GM23338 (cell line): ENCODE measurements around the gene ENTPD3.
A peak's percentile ranks its signal among the peaks of the same experiment; 100 is the strongest.

ENCODE experiments used
- EZH2 ChIP-seq: fragments of 200-600 bp; sonication (generic); IDR thresholded peaks from one replicate; pipeline ENCODE4 v1.8.0; 2017; ENCODE audit warnings: antibody characterized with exemption, mild to moderate bottlenecking, low read depth; ENCODE audit not compliant: unreplicated experiment
- EZH2phosphoT487 ChIP-seq: fragments of 200-600 bp; sonication (generic); IDR thresholded peaks from one replicate; pipeline ENCODE4 v1.8.1; 2018; ENCODE audit warnings: antibody characterized with exemption; ENCODE audit not compliant: unreplicated experiment
- JUNB ChIP-seq: IDR thresholded peaks from one replicate; pipeline ENCODE4 v1.6.1; 2016; ENCODE audit warnings: antibody characterized with exemption; ENCODE audit not compliant: unreplicated experiment
- NANOG ChIP-seq: IDR thresholded peaks from 2 replicates; pipeline ENCODE4 v1.6.1; 2016; ENCODE audit warnings: antibody characterized with exemption, borderline replicate concordance
- POLR2AphosphoS5 ChIP-seq: IDR thresholded peaks from 2 replicates; pipeline ENCODE4 v1.6.1; 2016; ENCODE audit warnings: antibody characterized with exemption, low read depth
- TF ChIP-seq, protein P1 (sequence below), 2 experiments: fragments of 200-600 bp in 1 of 2; sonication (generic) in 1 of 2; conservative IDR thresholded peaks; 2 replicates each; pipeline versions ENCODE4 v1.5.1 to v1.6.1; 2016 to 2017; ENCODE audit warnings: antibody characterized with exemption in 2 of 2, low read depth in 2 of 2, mild to moderate bottlenecking in 2 of 2, moderate library complexity in 1 of 2
- TF ChIP-seq, protein P2 (sequence below): fragments of 250-450 bp; sonication (Bioruptor Pico); IDR thresholded peaks from 2 replicates; pipeline ENCODE4 v1.5.0; 2020; ENCODE audit warnings: mild to moderate bottlenecking, moderate library complexity
- TF ChIP-seq, protein P3 (sequence below): IDR thresholded peaks from 2 replicates; pipeline ENCODE4 v1.6.1; 2016; ENCODE audit warnings: antibody characterized with exemption
- TF ChIP-seq, protein P4 (sequence below): IDR thresholded peaks from one replicate; pipeline ENCODE4 v1.6.1; 2018; ENCODE audit warnings: antibody characterized with exemption; ENCODE audit not compliant: unreplicated experiment

DNA sequence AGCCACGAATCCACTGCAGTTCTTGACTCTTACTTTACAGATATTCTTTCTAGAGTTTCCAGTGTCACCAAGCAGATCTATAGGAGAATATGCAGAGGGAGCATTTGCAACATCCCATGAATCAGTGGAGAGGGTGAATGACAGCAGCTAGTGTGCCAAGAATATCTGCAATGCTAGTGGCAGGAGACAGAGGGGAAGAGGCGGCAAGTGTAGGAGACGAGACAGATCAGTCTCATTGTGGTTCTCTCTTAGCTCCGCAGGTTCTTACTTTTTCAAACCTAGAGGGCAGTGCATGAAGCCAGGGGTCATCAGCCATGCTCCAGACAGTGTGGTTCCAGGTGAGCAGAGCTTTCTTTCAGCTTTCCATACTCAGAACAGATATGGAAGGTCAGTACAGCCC, 90.7 kb downstream of the ENTPD3 start:
- TF ChIP-seq, protein P1, sequence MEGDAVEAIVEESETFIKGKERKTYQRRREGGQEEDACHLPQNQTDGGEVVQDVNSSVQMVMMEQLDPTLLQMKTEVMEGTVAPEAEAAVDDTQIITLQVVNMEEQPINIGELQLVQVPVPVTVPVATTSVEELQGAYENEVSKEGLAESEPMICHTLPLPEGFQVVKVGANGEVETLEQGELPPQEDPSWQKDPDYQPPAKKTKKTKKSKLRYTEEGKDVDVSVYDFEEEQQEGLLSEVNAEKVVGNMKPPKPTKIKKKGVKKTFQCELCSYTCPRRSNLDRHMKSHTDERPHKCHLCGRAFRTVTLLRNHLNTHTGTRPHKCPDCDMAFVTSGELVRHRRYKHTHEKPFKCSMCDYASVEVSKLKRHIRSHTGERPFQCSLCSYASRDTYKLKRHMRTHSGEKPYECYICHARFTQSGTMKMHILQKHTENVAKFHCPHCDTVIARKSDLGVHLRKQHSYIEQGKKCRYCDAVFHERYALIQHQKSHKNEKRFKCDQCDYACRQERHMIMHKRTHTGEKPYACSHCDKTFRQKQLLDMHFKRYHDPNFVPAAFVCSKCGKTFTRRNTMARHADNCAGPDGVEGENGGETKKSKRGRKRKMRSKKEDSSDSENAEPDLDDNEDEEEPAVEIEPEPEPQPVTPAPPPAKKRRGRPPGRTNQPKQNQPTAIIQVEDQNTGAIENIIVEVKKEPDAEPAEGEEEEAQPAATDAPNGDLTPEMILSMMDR (conservative IDR thresholded peaks at IDR 0.05; ENCODE audit: low read depth in 2 of 2): 0 out of 4 replicates have a peak, but pooled peaks of 1 of the 2 experiments have one; percentile 1
- TF ChIP-seq POLR2AphosphoS5 (no peak), JUNB (no peak), EZH2phosphoT487 (no peak), EZH2 (no peak), NANOG (no peak)
- TF ChIP-seq, protein P2, sequence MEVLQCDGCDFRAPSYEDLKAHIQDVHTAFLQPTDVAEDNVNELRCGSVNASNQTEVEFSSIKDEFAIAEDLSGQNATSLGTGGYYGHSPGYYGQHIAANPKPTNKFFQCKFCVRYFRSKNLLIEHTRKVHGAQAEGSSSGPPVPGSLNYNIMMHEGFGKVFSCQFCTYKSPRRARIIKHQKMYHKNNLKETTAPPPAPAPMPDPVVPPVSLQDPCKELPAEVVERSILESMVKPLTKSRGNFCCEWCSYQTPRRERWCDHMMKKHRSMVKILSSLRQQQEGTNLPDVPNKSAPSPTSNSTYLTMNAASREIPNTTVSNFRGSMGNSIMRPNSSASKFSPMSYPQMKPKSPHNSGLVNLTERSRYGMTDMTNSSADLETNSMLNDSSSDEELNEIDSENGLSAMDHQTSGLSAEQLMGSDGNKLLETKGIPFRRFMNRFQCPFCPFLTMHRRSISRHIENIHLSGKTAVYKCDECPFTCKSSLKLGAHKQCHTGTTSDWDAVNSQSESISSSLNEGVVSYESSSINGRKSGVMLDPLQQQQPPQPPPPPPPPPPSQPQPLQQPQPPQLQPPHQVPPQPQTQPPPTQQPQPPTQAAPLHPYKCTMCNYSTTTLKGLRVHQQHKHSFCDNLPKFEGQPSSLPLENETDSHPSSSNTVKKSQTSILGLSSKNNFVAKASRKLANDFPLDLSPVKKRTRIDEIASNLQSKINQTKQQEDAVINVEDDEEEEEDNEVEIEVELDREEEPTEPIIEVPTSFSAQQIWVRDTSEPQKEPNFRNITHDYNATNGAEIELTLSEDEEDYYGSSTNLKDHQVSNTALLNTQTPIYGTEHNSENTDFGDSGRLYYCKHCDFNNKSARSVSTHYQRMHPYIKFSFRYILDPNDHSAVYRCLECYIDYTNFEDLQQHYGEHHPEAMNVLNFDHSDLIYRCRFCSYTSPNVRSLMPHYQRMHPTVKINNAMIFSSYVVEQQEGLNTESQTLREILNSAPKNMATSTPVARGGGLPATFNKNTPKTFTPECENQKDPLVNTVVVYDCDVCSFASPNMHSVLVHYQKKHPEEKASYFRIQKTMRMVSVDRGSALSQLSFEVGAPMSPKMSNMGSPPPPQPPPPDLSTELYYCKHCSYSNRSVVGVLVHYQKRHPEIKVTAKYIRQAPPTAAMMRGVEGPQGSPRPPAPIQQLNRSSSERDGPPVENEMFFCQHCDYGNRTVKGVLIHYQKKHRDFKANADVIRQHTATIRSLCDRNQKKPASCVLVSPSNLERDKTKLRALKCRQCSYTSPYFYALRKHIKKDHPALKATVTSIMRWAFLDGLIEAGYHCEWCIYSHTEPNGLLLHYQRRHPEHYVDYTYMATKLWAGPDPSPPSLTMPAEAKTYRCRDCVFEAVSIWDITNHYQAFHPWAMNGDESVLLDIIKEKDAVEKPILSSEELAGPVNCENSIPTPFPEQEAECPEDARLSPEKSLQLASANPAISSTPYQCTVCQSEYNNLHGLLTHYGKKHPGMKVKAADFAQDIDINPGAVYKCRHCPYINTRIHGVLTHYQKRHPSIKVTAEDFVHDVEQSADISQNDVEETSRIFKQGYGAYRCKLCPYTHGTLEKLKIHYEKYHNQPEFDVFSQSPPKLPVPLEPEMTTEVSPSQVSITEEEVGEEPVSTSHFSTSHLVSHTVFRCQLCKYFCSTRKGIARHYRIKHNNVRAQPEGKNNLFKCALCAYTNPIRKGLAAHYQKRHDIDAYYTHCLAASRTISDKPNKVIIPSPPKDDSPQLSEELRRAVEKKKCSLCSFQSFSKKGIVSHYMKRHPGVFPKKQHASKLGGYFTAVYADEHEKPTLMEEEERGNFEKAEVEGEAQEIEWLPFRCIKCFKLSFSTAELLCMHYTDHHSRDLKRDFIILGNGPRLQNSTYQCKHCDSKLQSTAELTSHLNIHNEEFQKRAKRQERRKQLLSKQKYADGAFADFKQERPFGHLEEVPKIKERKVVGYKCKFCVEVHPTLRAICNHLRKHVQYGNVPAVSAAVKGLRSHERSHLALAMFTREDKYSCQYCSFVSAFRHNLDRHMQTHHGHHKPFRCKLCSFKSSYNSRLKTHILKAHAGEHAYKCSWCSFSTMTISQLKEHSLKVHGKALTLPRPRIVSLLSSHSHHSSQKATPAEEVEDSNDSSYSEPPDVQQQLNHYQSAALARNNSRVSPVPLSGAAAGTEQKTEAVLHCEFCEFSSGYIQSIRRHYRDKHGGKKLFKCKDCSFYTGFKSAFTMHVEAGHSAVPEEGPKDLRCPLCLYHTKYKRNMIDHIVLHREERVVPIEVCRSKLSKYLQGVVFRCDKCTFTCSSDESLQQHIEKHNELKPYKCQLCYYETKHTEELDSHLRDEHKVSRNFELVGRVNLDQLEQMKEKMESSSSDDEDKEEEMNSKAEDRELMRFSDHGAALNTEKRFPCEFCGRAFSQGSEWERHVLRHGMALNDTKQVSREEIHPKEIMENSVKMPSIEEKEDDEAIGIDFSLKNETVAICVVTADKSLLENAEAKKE (CRISPR knock-in tag): no peak
- TF ChIP-seq, protein P3, sequence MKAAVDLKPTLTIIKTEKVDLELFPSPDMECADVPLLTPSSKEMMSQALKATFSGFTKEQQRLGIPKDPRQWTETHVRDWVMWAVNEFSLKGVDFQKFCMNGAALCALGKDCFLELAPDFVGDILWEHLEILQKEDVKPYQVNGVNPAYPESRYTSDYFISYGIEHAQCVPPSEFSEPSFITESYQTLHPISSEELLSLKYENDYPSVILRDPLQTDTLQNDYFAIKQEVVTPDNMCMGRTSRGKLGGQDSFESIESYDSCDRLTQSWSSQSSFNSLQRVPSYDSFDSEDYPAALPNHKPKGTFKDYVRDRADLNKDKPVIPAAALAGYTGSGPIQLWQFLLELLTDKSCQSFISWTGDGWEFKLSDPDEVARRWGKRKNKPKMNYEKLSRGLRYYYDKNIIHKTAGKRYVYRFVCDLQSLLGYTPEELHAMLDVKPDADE: no peak
- TF ChIP-seq, protein P4, sequence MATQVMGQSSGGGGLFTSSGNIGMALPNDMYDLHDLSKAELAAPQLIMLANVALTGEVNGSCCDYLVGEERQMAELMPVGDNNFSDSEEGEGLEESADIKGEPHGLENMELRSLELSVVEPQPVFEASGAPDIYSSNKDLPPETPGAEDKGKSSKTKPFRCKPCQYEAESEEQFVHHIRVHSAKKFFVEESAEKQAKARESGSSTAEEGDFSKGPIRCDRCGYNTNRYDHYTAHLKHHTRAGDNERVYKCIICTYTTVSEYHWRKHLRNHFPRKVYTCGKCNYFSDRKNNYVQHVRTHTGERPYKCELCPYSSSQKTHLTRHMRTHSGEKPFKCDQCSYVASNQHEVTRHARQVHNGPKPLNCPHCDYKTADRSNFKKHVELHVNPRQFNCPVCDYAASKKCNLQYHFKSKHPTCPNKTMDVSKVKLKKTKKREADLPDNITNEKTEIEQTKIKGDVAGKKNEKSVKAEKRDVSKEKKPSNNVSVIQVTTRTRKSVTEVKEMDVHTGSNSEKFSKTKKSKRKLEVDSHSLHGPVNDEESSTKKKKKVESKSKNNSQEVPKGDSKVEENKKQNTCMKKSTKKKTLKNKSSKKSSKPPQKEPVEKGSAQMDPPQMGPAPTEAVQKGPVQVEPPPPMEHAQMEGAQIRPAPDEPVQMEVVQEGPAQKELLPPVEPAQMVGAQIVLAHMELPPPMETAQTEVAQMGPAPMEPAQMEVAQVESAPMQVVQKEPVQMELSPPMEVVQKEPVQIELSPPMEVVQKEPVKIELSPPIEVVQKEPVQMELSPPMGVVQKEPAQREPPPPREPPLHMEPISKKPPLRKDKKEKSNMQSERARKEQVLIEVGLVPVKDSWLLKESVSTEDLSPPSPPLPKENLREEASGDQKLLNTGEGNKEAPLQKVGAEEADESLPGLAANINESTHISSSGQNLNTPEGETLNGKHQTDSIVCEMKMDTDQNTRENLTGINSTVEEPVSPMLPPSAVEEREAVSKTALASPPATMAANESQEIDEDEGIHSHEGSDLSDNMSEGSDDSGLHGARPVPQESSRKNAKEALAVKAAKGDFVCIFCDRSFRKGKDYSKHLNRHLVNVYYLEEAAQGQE: no peak
